Epithelial cell of esophagus (primary cell): ENCODE results near the gene RBMS1.

Experiments used
- DNase-seq: peaks from one replicate; pipeline ENCODE4 v3.0.0; 2010; ENCODE audit warnings: low read depth
- H3K4me3 ChIP-seq: 2 replicates; pipeline ENCODE4 v1.5.1; 2011; ENCODE audit warnings: mild to moderate bottlenecking, low read length, control low read depth
- CTCF ChIP-seq: IDR thresholded peaks from 2 replicates; pipeline ENCODE4 v1.5.1; 2011; ENCODE audit warnings: low read depth, mild to moderate bottlenecking, low read length, control low read depth, inconsistent platforms; ENCODE audit not compliant: insufficient read depth; ENCODE audit errors: missing control alignments

RBMS1 gene

GRCh38 chr2:160505256-160505655 lies 11.6 kb upstream of the RBMS1 start:
- peak; percentile 27 for DNase-seq
- H3K4me3 ChIP-seq = no peak overlapping the region
- no peak for TF ChIP-seq CTCF

- DNase-seq = no peak
- no peak overlapping the region for H3K4me3 ChIP-seq
These were observed 8.9 kb upstream of the RBMS1 start for GRCh38 chr2:160502478-160502877.

GRCh38 chr2:160501370-160501769 lies 7.8 kb upstream of the RBMS1 start:
- TF ChIP-seq CTCF = no peak
- DNase-seq = no peak
- H3K4me3 ChIP-seq = no peak overlapping the region

More at GRCh38 chr2:160502478-160502877, 8.9 kb upstream of the RBMS1 start:
- no peak for TF ChIP-seq CTCF

- H3K4me3 ChIP-seq = no peak overlapping the region
- no peak for DNase-seq
- no peak for TF ChIP-seq CTCF
These were observed 6.3 kb upstream of the RBMS1 start for GRCh38 chr2:160499865-160500264.

GRCh38 chr2:160498137-160498536 lies 4.5 kb upstream of the RBMS1 start:
- TF ChIP-seq CTCF = no peak
- no peak for DNase-seq

GRCh38 chr2:160494201-160494644 lies 616 bp upstream of the RBMS1 start:
- DNase-seq = no peak
- no peak for TF ChIP-seq CTCF
- H3K4me3 ChIP-seq = peak overlapping the region; percentile 74

More at GRCh38 chr2:160498137-160498536, 4.5 kb upstream of the RBMS1 start:
- no peak overlapping the region for H3K4me3 ChIP-seq
